K562 (cell line): ENCODE results near the gene CENPVL1. TPM values are rescaled to one million over a fixed set of nuclear protein-coding genes. Genes with fewer than 3 reads are reported as not detected.

Experiments used
- NR2C2 ChIP-seq, 2 experiments: fragments of 200-800 bp in 1 of 2; sonication (Bioruptor generic) in 1 of 2; sonication (generic) in 1 of 2; formaldehyde crosslinking in 1 of 2; IDR thresholded peaks; 2 replicates each; pipeline versions ENCODE4 v1.6.1 to v1.8.0; 2016 to 2022; ENCODE audit warnings: mild to moderate bottlenecking in 1 of 2, missing compliant biosample characterization in 1 of 2, missing genetic modification characterization in 1 of 2, missing genetic modification reagents in 1 of 2
- RBFOX2 ChIP-seq: fragments of 200-400 bp; formaldehyde crosslinking; IDR thresholded peaks from 2 replicates; pipeline ENCODE4 v1.6.1; 2017; ENCODE audit warnings: low read depth, mild to moderate bottlenecking, low read length, moderate library complexity
- YY1 ChIP-seq, 3 experiments: IDR thresholded peaks; 2 replicates each; pipeline ENCODE4 v1.6.1; 2011; ENCODE audit warnings: low read length in 2 of 3, mild to moderate bottlenecking in 2 of 3, moderate library complexity in 2 of 3, borderline replicate concordance in 1 of 3, control low read depth in 1 of 3, low read depth in 1 of 3; ENCODE audit not compliant: insufficient read depth in 3 of 3, insufficient replicate concordance in 2 of 3, control insufficient read depth in 1 of 3, insufficient read length in 1 of 3; ENCODE audit errors: extremely low read depth in 1 of 3
- polyA plus RNA-seq, 8 experiments: library from polyadenylated mRNA; depleted of rRNA in 4 of 8; stranded (reverse) in 5 of 8; unstranded in 3 of 8; fragments of >200 nt; fragmentation: Nextera tagmentation in 2 of 8; fragmentation: Illumina TruSeq in 1 of 8; extraction: Ambion mirVana in 2 of 8; extraction: Trizol in 1 of 8; gene quantifications; 2 replicates each; pipeline versions ENCODE4 v1.2.1 to v1.2.3, GENCODE V29; 2011 to 2014; ENCODE audit warnings: inconsistent platforms in 1 of 8, missing spikeins in 1 of 8
- total RNA-seq, 7 experiments: library from RNA; depleted of rRNA in 6 of 7; stranded (reverse); fragments of >200 nt in 6 of 7; fragmentation: Illumina TruSeq in 2 of 7; extraction: Trizol in 2 of 7; gene quantifications; 2 replicates each; pipeline versions ENCODE4 v1.2.1 to v1.2.3, GENCODE V29; 2011 to 2021; ENCODE audit warnings: low replicate concordance in 1 of 7
- TF ChIP-seq, protein P1 (sequence below): fragments of 450-650 bp; IDR thresholded peaks from 2 replicates; pipeline ENCODE4 v1.6.1; 2016; ENCODE audit warnings: mild to moderate bottlenecking, moderate library complexity
- TF ChIP-seq, protein P2 (sequence below): IDR thresholded peaks from 2 replicates; pipeline ENCODE4 v1.6.1; 2011; ENCODE audit not compliant: insufficient read length; ENCODE audit errors: extremely low read depth

CENPVL1 gene
- total and polyA plus RNA-seq, 9 of the 15 experiments (the other 6 are each of a cell fraction or from before 2014, with no cell fraction given), result not detected

DNA sequence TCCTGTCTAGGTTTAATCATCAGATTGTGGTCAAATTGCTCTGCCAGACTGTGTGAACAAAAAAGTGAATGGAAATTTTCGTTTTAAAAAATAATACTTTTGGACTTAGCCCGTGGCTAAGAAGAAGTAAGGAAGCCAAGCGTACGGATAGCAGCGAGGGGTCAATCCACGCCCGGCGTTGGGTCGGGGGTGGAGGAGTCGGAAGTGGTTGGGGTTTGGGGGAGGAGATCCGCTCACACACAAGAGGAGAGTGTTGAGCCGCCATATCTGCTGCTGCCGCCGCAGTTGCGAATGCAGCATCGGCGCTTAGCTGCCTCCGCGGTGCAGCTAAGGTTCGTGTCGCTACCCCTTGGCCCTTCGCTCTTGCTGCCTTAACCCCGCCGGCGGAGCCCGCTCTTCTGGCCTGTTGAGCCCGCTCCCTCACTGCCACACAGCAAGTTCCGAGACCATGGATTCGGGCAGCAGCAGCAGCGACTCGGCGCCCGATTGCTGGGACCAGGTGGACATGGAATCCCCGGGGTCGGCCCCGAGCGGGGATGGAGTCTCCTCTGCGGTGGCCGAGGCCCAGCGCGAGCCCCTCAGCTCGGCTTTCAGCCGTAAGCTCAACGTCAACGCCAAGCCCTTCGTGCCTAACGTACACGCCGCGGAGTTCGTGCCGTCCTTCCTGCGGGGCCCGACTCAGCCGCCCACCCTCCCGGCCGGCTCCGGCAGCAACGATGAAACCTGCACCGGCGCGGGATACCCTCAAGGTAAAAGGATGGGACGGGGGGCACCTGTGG lies 33.1 kb downstream of the CENPVL1 start, which contains the start of gene GSPT2 (continued):
- TF ChIP-seq, protein P1, sequence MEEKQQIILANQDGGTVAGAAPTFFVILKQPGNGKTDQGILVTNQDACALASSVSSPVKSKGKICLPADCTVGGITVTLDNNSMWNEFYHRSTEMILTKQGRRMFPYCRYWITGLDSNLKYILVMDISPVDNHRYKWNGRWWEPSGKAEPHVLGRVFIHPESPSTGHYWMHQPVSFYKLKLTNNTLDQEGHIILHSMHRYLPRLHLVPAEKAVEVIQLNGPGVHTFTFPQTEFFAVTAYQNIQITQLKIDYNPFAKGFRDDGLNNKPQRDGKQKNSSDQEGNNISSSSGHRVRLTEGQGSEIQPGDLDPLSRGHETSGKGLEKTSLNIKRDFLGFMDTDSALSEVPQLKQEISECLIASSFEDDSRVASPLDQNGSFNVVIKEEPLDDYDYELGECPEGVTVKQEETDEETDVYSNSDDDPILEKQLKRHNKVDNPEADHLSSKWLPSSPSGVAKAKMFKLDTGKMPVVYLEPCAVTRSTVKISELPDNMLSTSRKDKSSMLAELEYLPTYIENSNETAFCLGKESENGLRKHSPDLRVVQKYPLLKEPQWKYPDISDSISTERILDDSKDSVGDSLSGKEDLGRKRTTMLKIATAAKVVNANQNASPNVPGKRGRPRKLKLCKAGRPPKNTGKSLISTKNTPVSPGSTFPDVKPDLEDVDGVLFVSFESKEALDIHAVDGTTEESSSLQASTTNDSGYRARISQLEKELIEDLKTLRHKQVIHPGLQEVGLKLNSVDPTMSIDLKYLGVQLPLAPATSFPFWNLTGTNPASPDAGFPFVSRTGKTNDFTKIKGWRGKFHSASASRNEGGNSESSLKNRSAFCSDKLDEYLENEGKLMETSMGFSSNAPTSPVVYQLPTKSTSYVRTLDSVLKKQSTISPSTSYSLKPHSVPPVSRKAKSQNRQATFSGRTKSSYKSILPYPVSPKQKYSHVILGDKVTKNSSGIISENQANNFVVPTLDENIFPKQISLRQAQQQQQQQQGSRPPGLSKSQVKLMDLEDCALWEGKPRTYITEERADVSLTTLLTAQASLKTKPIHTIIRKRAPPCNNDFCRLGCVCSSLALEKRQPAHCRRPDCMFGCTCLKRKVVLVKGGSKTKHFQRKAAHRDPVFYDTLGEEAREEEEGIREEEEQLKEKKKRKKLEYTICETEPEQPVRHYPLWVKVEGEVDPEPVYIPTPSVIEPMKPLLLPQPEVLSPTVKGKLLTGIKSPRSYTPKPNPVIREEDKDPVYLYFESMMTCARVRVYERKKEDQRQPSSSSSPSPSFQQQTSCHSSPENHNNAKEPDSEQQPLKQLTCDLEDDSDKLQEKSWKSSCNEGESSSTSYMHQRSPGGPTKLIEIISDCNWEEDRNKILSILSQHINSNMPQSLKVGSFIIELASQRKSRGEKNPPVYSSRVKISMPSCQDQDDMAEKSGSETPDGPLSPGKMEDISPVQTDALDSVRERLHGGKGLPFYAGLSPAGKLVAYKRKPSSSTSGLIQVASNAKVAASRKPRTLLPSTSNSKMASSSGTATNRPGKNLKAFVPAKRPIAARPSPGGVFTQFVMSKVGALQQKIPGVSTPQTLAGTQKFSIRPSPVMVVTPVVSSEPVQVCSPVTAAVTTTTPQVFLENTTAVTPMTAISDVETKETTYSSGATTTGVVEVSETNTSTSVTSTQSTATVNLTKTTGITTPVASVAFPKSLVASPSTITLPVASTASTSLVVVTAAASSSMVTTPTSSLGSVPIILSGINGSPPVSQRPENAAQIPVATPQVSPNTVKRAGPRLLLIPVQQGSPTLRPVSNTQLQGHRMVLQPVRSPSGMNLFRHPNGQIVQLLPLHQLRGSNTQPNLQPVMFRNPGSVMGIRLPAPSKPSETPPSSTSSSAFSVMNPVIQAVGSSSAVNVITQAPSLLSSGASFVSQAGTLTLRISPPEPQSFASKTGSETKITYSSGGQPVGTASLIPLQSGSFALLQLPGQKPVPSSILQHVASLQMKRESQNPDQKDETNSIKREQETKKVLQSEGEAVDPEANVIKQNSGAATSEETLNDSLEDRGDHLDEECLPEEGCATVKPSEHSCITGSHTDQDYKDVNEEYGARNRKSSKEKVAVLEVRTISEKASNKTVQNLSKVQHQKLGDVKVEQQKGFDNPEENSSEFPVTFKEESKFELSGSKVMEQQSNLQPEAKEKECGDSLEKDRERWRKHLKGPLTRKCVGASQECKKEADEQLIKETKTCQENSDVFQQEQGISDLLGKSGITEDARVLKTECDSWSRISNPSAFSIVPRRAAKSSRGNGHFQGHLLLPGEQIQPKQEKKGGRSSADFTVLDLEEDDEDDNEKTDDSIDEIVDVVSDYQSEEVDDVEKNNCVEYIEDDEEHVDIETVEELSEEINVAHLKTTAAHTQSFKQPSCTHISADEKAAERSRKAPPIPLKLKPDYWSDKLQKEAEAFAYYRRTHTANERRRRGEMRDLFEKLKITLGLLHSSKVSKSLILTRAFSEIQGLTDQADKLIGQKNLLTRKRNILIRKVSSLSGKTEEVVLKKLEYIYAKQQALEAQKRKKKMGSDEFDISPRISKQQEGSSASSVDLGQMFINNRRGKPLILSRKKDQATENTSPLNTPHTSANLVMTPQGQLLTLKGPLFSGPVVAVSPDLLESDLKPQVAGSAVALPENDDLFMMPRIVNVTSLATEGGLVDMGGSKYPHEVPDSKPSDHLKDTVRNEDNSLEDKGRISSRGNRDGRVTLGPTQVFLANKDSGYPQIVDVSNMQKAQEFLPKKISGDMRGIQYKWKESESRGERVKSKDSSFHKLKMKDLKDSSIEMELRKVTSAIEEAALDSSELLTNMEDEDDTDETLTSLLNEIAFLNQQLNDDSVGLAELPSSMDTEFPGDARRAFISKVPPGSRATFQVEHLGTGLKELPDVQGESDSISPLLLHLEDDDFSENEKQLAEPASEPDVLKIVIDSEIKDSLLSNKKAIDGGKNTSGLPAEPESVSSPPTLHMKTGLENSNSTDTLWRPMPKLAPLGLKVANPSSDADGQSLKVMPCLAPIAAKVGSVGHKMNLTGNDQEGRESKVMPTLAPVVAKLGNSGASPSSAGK, result 0 out of 2 replicates have a peak, but pooled peaks have one; percentile 31
- TF ChIP-seq, protein P2, sequence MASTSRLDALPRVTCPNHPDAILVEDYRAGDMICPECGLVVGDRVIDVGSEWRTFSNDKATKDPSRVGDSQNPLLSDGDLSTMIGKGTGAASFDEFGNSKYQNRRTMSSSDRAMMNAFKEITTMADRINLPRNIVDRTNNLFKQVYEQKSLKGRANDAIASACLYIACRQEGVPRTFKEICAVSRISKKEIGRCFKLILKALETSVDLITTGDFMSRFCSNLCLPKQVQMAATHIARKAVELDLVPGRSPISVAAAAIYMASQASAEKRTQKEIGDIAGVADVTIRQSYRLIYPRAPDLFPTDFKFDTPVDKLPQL, result no peak
- no peak for TF ChIP-seq NR2C2 (CRISPR knock-in tag; IDR thresholded peaks at IDR 0.05)
- TF ChIP-seq NR2C2 (tag; IDR thresholded peaks at IDR 0.05), result peak; percentile 52; the same call in 1 of the 2 replicates
- peak in 2 of 3 experiments; percentile 49 to 65 for TF ChIP-seq YY1 (IDR thresholded peaks at IDR 0.05; ENCODE audit: borderline replicate concordance in 1 of 3, control insufficient read depth in 1 of 3, extremely low read depth in 1 of 3, insufficient read depth in 3 of 3, insufficient read length in 1 of 3, insufficient replicate concordance in 2 of 3, low read depth in 1 of 3, low read length in 2 of 3)
- peak; percentile 73 for TF ChIP-seq RBFOX2
- TF ChIP-seq, all 486 proteins: peak for 17
